K562 (cell line): ENCODE measurements around the gene WDPCP. TPM values are rescaled to one million over a fixed set of nuclear protein-coding genes. Genes with fewer than 3 reads are reported as not detected.

ENCODE experiments used
- BRCA1 ChIP-seq, 2 experiments: fragments of 450-650 bp in 1 of 2; sonication (generic) in 1 of 2; formaldehyde crosslinking in 1 of 2; IDR thresholded peaks; 2 replicates each; pipeline versions ENCODE4 v1.5.0 to v1.6.1; 2017 to 2020; ENCODE audit warnings: mild to moderate bottlenecking in 1 of 2, missing genetic modification reagents in 1 of 2
- CBX3 ChIP-seq, 2 experiments: IDR thresholded peaks; 1 replicate in 1 of 2; 2 replicates in 1 of 2; pipeline ENCODE4 v1.6.1; 2012; ENCODE audit warnings: inconsistent platforms in 2 of 2, low read length in 2 of 2, borderline replicate concordance in 1 of 2, control low read depth in 1 of 2
- EP400 ChIP-seq: fragments of 450-650 bp; IDR thresholded peaks from 2 replicates; pipeline ENCODE4 v1.6.1; 2017; ENCODE audit warnings: antibody characterized with exemption, mild to moderate bottlenecking, moderate library complexity
- FOXJ2 ChIP-seq: fragments of 200-800 bp; sonication (Bioruptor generic); IDR thresholded peaks from 2 replicates; pipeline ENCODE4 v1.6.1; 2016; ENCODE audit warnings: missing genetic modification characterization, missing compliant biosample characterization
- KLF6 ChIP-seq: fragments of 250-450 bp; sonication (Bioruptor Pico); IDR thresholded peaks from 2 replicates; pipeline ENCODE4 v1.4.0; 2020; ENCODE audit warnings: mild to moderate bottlenecking, moderate library complexity, borderline replicate concordance
- MIER1 ChIP-seq: fragments of 450-650 bp; IDR thresholded peaks from 2 replicates; pipeline ENCODE4 v1.6.1; 2016; ENCODE audit warnings: antibody characterized with exemption, mild to moderate bottlenecking, low read depth
- MNT ChIP-seq, 2 experiments: fragments of 450-650 bp; conservative IDR thresholded peaks; 2 replicates each; pipeline ENCODE4 v1.6.1; 2017; ENCODE audit warnings: mild to moderate bottlenecking in 2 of 2, moderate library complexity in 2 of 2
- MYNN ChIP-seq, 2 experiments: sonication (generic); formaldehyde crosslinking in 1 of 2; IDR thresholded peaks; 2 replicates each; pipeline versions ENCODE4 v1.5.0 to v1.6.1; 2016 to 2020; ENCODE audit warnings: antibody characterized with exemption in 1 of 2, missing genetic modification reagents in 1 of 2
- NFE2 ChIP-seq: IDR thresholded peaks from 2 replicates; pipeline ENCODE4 v1.6.1; 2014; ENCODE audit warnings: antibody characterized with exemption, low read depth
- POLR2B ChIP-seq: fragments of 450-650 bp; IDR thresholded peaks from 2 replicates; pipeline ENCODE4 v1.6.1; 2018; ENCODE audit warnings: low read depth; ENCODE audit not compliant: partially characterized antibody
- PYGO2 ChIP-seq: fragments of 450-650 bp; IDR thresholded peaks from 2 replicates; pipeline ENCODE4 v1.6.1; 2016; ENCODE audit warnings: mild to moderate bottlenecking, missing genetic modification characterization, moderate library complexity, missing compliant biosample characterization
- SPI1 ChIP-seq: IDR thresholded peaks from 2 replicates; pipeline ENCODE4 v1.6.1; 2011; ENCODE audit warnings: low read depth, low read length, control low read depth, borderline replicate concordance
- TCF3 ChIP-seq: sonication (generic); formaldehyde crosslinking; IDR thresholded peaks from 2 replicates; pipeline ENCODE4 v1.4.0; 2020; ENCODE audit warnings: mild to moderate bottlenecking, missing genetic modification reagents
- ZBTB33 ChIP-seq: sonication (generic); formaldehyde crosslinking; IDR thresholded peaks from 2 replicates; pipeline ENCODE4 v1.8.1; 2023; ENCODE audit warnings: mild to moderate bottlenecking, missing genetic modification reagents
- ZBTB40 ChIP-seq, 2 experiments: fragments of 450-650 bp in 1 of 2; sonication (generic) in 1 of 2; formaldehyde crosslinking in 1 of 2; IDR thresholded peaks; 2 replicates each; pipeline versions ENCODE4 v1.7.1 to v1.9.0; 2016 to 2022; ENCODE audit warnings: inconsistent platforms in 1 of 2, mild to moderate bottlenecking in 1 of 2, missing genetic modification reagents in 1 of 2
- ZNF24 ChIP-seq: fragments of 450-650 bp; IDR thresholded peaks from 2 replicates; pipeline ENCODE4 v1.6.1; 2016
- polyA plus RNA-seq, 8 experiments: library from polyadenylated mRNA; depleted of rRNA in 4 of 8; stranded (reverse) in 5 of 8; unstranded in 3 of 8; fragments of >200 nt; fragmentation: Nextera tagmentation in 2 of 8; fragmentation: Illumina TruSeq in 1 of 8; extraction: Ambion mirVana in 2 of 8; extraction: Trizol in 1 of 8; gene quantifications; 2 replicates each; pipeline versions ENCODE4 v1.2.1 to v1.2.3, GENCODE V29; 2011 to 2014; ENCODE audit warnings: inconsistent platforms in 1 of 8, missing spikeins in 1 of 8
- total RNA-seq, 7 experiments: library from RNA; depleted of rRNA in 6 of 7; stranded (reverse); fragments of >200 nt in 6 of 7; fragmentation: Illumina TruSeq in 2 of 7; extraction: Trizol in 2 of 7; gene quantifications; 2 replicates each; pipeline versions ENCODE4 v1.2.1 to v1.2.3, GENCODE V29; 2011 to 2021; ENCODE audit warnings: low replicate concordance in 1 of 7

The WDPCP gene
- total and polyA plus RNA-seq, 9 of the 15 experiments (the other 6 are each of a cell fraction or from before 2014, with no cell fraction given) = 1.4 to 6.4 (median 5.5) TPM

GRCh38 chr2:63300835-63301234, 287.4 kb downstream of the WDPCP start (continued):
- TF ChIP-seq ZBTB33 = no peak
- no peak for TF ChIP-seq KLF6
- no peak for TF ChIP-seq FOXJ2 (tag)
- TF ChIP-seq PYGO2 (tag) = no peak
- no peak for TF ChIP-seq TCF3 (CRISPR knock-in tag)
- no peak for TF ChIP-seq NFE2
- no peak for TF ChIP-seq POLR2B
- 0 out of 3 replicates have a peak, but pooled peaks of 1 of the 2 experiments have one; percentile 12 for TF ChIP-seq CBX3 (IDR thresholded peaks at IDR 0.05; ENCODE audit: borderline replicate concordance in 1 of 2, low read length in 2 of 2)
- peak in 1 of 2 experiments; percentile 47; a peak in 2 of 4 replicates for TF ChIP-seq MNT (conservative IDR thresholded peaks at IDR 0.05)
- no peak for TF ChIP-seq MYNN (IDR thresholded peaks at IDR 0.05)
- TF ChIP-seq MYNN (CRISPR knock-in tag; IDR thresholded peaks at IDR 0.05) = no peak
- TF ChIP-seq ZBTB40 (IDR thresholded peaks at IDR 0.05) = no peak
- no peak for TF ChIP-seq ZBTB40 (CRISPR knock-in tag; IDR thresholded peaks at IDR 0.05)
- TF ChIP-seq BRCA1 (IDR thresholded peaks at IDR 0.05) = no peak
- no peak for TF ChIP-seq BRCA1 (CRISPR knock-in tag; IDR thresholded peaks at IDR 0.05)
- no peak for TF ChIP-seq ZNF24
- TF ChIP-seq MIER1 = no peak
- no peak for TF ChIP-seq SPI1
- TF ChIP-seq EP400 = peak; percentile 61; the same call in 1 of the 2 replicates
